ENCODE results near the gene PANK4. TPM values are rescaled to one million over a fixed set of nuclear protein-coding genes. Genes with fewer than 3 reads are reported as not detected.

Gene PANK4
- total RNA-seq, 1 experiment from 2014 or later, result 32.2 TPM

DNA sequence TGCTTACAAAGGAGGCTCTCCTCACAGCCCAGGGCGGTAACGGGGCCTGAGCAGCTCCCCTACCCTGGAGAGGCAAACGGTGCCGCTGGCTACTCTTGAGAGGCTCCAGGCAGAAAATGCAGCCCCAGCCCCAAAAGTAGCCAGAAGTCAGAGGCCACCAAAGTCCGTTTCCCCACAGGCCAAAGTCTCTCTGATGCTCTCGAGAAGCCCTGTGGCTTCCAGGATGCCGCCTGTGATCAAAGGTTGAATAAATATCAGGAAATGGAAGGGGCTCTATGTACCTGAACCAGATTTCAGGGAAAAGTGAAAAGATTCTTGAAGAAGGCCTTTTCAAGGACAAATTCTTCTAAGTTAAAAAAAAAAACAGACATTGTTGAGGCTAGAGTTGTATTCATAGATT, 4.2 kb downstream of the PANK4 start:
- H3K18ac ChIP-seq (ENCODE audit: insufficient read length, low read depth, low read length), result no peak overlapping the region
- peaks cover 25% of the 10 kb centered on the region; the same call in 1 of the 2 replicates for H3K79me2 ChIP-seq (ENCODE audit: insufficient read depth, low read length)
- no peak overlapping the region for H4K8ac ChIP-seq (replicated peaks; ENCODE audit: insufficient read length, low read depth, low read length)
- H4K20me1 ChIP-seq (ENCODE audit: control insufficient read depth, insufficient read depth, insufficient read length), result no peaks in the 10 kb centered on the region
- no peak overlapping the region for H2AK5ac ChIP-seq (ENCODE audit: insufficient read length, low read length)
- H3T11ph ChIP-seq (ENCODE audit: low read length), result no peak overlapping the region
- TF ChIP-seq, protein P1, sequence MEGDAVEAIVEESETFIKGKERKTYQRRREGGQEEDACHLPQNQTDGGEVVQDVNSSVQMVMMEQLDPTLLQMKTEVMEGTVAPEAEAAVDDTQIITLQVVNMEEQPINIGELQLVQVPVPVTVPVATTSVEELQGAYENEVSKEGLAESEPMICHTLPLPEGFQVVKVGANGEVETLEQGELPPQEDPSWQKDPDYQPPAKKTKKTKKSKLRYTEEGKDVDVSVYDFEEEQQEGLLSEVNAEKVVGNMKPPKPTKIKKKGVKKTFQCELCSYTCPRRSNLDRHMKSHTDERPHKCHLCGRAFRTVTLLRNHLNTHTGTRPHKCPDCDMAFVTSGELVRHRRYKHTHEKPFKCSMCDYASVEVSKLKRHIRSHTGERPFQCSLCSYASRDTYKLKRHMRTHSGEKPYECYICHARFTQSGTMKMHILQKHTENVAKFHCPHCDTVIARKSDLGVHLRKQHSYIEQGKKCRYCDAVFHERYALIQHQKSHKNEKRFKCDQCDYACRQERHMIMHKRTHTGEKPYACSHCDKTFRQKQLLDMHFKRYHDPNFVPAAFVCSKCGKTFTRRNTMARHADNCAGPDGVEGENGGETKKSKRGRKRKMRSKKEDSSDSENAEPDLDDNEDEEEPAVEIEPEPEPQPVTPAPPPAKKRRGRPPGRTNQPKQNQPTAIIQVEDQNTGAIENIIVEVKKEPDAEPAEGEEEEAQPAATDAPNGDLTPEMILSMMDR (conservative IDR thresholded peaks at IDR 0.05), result no peak
- H3K27ac ChIP-seq (ENCODE audit: insufficient read length, low read depth, low read length), result no peak overlapping the region
- H3K23ac ChIP-seq (ENCODE audit: insufficient read length, low read depth, low read length), result no peak overlapping the region
- Mint-ChIP-seq H3K4me3 (no peak overlapping the region), H3K27me3 (ENCODE audit: low read depth) (peaks cover 6% of the 10 kb centered on the region), H3K36me3 (ENCODE audit: insufficient read depth in 1 of 3, low read depth in 3 of 3) (peaks cover 30 to 45% (median 30%) of the 10 kb centered on the region in 3 experiments), H3K27ac (no peak overlapping the region), H3K9me3 (no peaks in the 10 kb centered on the region; a peak in 2 of 5 replicates), H3K4me1 (peaks cover 20 to 24% of the 10 kb centered on the region in 2 experiments)
- H2BK20ac ChIP-seq (ENCODE audit: low read depth, low read length, poor library complexity, severe bottlenecking), result no peak overlapping the region
- H3K56ac ChIP-seq (ENCODE audit: insufficient read length, low read depth, low read length), result no peak overlapping the region
- no peak overlapping the region for H4K5ac ChIP-seq (ENCODE audit: insufficient read length, low read depth, low read length)
- no peak overlapping the region for H3K4me2 ChIP-seq (ENCODE audit: insufficient read depth, insufficient read length, low read length)
- H3K4me1 ChIP-seq (ENCODE audit: insufficient read depth, low read length), result peaks cover 2% of the 10 kb centered on the region; the same call in 1 of the 2 replicates
- H2BK120ac ChIP-seq (ENCODE audit: low read depth, low read length, poor library complexity, severe bottlenecking), result no peak overlapping the region
- no peaks in the 10 kb centered on the region for H3K9me3 ChIP-seq (ENCODE audit: control insufficient read depth, low read depth, low read length)
- H2BK15ac ChIP-seq (ENCODE audit: low read depth, low read length), result no peak overlapping the region
- no peak overlapping the region for H3K9ac ChIP-seq (ENCODE audit: extremely low read depth, insufficient read length, low read length)
- no peak overlapping the region for H2BK12ac ChIP-seq (ENCODE audit: insufficient read length, low read depth, low read length)
- WGBS (ENCODE audit: extremely low coverage, insufficient read length, low lambda C conversion rate), result no CpG with 5 or more reads among the region's 7 CpGs
- H3K27me3 ChIP-seq (ENCODE audit: insufficient read depth, low read length), result peaks cover 5% of the 10 kb centered on the region; the same call in 1 of the 2 replicates
- H2AFZ ChIP-seq (ENCODE audit: low read length), result no peak overlapping the region
- no peak overlapping the region for H3K4ac ChIP-seq (ENCODE audit: low read depth, low read length)
- no peak overlapping the region for H3K14ac ChIP-seq (ENCODE audit: insufficient read depth, low read length)
- H2BK5ac ChIP-seq (ENCODE audit: insufficient read length, low read length), result no peak overlapping the region
- H4K91ac ChIP-seq (ENCODE audit: insufficient read length, low read depth, low read length), result no peak overlapping the region
- H3K23me2 ChIP-seq (ENCODE audit: insufficient read length, low read depth, low read length, poor library complexity, severe bottlenecking), result peaks cover 11% of the 10 kb centered on the region
- peaks cover 16% of the 10 kb centered on the region for H3K79me1 ChIP-seq (ENCODE audit: insufficient read depth, low read depth, low read length, poor library complexity, severe bottlenecking)
- DNase-seq, result no peak
